Measurements from ENCODE around the gene CSNK1G1.
A peak's percentile ranks its signal among the peaks of the same experiment; 100 is the strongest.

Gene CSNK1G1

DNA sequence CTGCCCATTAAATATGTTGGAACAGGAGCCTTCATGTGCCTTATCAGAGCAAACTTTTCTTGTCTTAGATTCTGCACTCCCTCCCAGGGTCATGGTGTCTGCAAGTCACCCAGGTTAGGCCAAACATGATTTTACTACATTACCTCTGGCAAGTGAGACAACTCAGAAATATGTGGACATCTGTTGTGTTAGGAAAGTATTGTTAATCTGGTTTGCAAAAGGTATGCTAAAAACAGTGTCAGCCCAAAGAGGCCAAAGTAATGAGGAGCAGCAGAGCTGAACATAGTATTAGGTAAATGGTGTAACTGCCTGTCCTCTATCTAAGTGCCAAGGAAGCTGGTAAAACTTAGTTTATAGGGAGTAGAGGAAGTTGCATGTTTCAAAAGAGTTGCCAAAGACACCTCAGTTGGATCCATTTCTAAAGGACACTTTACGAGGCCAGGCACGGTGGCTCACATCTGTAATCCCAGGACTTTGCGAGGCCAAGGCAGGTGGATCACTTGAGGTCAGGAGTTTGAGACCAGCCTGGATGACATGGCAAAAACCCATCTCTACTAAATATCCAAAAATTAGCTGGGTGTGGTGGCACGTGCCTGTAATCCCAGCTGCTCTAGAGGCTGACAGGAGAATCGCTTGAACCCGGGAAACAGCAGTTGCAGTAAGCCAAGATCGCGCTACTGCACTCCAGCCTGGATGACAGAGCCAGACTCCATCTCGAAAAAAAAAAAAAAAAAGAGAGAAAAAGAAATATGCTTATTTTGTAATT, 170.6 kb downstream of the CSNK1G1 start:
- no peak for DNase-seq

DNA sequence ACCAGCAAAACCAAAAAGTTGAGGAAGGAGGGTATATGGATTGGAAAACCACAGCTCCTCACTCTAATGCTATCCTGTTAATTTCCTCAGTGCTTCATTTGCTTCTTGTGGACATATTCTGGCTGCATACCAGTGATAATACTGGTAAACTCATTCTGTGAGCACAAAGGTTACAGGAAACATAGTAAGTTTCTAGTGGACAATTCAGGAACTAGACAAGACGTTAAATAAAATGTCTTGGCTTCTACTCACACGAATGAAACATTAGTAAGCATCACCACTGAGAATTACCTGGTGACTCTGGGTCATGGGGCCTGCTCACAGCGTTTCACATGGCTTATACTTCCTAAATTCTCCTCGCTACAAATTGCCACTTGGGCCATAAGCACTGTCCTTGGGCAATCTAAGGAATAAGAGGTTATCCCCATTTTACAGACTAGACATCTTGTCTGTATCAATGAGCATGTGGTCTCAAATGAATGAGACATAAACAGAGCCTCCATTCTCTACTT, 173.1 kb downstream of the CSNK1G1 start:
- DNase-seq, result no peak

DNA sequence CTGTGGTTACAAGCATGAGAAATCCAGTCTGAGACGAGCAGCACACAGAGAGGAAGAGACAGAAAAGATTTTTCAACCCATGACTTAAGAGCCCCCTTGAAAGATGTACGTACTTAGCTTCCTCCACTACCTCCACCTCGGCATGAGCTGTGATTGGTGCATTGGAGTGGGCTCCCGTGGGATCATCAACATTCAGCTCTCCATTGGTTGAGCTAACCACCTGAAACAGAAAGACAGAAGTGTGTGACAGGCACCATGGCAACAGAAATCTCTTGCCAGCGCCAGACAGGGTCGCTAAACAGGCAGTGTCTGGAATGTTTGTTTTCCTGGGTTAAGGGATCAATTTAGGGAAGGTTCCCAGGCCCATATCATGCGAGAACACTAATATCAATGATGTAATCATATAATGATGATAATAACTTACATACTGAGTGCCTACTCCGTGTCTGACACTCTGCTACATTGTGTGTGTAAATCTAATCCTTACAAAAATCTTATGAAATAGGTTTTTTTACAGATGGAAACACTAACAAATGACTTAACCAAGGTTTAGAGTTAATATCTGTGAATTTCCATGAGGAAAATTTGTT, 175.6 kb downstream of the CSNK1G1 start:
- DNase-seq, result no peak

DNA sequence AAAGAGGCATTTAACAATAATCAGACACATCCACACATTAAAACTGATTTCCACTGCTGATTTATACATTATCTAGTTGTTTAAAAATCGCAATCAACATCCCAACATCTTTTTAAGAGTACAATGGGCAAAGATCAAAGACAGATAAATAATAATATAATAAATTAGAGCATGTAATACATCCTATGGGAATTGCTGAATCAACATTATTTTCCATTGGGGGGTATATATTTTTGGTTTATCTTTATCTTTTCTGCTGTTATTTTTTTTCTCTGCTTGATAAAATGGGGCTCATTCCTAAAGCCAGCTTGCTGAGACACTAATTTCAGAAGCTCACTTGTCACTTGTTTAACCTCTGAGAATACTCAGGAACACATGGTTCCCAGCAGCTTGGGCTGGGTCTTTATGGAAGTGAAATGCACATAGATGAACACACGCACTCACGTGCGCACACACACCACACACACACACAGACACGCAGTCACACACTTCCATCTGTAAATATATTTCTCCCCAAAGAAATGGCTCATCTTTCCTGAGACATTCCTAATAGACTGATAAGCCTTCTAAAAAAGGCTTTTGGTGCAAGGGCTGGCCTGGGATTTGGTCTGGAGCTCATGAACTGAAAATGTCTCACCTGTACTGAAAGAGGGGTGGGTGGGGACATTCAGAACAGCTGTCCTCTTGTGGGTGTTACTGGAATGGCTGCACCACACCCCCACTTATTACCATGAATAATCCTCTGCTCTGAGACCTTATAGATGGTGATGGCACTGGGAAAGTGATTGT, 189.7 kb downstream of the CSNK1G1 start:
- DNase-seq, result no peak

DNA sequence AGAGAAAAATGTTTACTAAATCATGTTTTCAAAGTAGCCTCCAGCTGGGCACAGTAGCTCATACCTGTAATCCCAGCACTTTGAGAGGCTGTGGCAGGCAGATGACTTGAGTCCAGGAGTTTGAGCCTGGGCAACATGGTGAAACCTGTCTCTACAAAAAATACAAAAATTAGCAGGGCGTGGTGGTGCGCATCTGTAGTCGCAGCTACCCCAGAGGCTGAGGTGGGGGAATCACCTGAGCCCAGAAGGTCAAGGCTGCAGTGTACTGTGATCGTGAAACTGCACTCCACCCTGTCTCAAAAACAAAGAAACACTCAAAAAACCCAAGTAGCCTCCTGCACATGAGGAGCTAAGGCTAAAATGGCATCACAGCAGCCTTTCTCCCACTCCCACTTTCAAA, 191.5 kb downstream of the CSNK1G1 start:
- DNase-seq, result no peak

DNA sequence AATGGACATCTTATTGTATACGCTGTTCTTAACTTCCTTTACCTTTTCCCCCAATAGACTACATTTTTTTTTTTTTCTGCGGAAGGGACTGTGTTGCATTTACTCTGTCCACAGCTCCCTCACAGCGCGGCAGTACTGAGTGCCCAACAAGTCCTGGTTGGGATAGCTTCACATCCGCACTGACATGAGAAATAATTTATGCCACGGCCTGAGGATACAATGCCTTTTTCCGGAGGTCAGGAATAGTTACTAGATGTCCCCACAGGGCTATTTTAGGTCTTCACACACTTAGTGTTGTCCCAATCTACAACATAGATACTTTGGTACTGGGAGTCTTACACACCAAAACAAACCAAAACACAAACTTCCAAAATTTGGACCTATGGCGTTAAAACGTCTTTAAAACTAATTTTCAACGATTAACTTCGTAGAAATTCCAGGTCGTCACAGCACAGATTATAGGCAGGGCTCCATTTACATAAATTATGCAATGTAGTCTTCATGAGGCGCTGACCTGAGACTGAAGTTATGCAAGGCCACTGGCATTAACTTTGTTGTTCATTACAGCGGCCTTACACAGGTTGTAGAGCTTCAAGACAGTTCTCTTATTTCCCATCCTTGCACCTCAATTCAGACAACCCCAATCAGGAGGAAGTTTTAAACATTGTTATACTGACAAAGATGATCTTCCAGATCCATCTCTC, 192.2 kb downstream of the CSNK1G1 start:
- DNase-seq, result no peak

DNA sequence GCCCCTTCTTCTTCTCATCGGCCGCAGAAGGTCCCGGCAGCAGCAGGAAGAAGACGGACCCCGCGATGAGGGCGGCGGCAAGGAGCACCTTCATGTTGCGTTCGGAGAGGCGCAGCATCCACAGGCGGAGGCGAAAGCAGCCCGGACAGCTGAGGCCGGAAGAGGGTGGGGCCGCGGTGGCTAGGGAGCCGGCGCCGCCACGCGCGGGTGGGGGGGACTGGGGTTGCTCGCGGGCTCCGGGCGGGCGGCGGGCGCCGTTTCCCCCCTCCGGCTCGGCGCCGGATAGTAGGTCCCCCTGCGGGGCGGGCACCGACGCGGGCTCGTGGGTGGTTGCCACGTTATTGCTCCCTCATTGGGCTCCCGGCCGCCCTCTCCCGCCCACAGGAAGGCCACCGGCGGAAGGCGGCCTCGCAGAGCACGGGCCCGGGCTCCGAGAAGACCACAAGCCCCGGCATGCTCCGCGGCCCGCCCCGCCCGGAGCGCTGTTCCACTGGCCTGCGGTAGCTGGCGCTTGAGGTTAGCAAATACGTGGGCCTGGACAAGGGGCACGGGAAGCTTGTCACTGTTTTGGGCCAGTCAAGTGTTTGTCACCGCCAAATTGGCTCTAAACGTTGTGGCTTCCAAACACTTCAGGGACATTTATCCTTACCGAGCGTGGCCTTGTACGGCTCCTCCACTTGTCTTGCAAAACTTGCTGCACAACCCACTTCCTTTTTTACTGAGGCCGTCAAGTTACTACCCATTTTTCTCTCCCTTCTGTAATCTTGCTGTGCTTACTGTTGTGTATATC, 192.9 kb downstream of the CSNK1G1 start, which contains the start of gene PPIB:
PPIB (minus strand) TSS at position 154 of the 790 bp plus-strand sequence; CDS start at position 118, 36 bp downstream.
- DNase-seq, result peak; percentile 98

DNA sequence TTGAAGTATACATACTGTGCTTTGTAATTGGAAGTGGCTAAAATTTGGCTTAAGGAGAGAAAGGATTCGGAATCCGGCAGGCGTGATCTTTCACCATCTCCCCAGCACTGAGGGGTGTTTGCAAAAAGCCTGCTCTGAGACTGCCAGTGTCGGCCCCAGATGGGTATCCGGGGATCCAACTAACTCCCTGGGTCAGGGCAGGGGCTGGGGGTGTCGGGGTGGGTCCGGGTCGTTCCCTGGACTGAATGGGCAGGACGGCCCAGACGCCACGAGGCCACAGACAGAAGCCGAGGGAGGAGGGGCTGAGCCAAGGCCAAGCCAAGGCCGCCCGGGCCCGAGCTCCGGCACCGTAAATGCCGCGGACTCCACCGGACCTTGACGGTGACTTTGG, 193.5 kb downstream of the CSNK1G1 start:
- DNase-seq, result no peak

DNA sequence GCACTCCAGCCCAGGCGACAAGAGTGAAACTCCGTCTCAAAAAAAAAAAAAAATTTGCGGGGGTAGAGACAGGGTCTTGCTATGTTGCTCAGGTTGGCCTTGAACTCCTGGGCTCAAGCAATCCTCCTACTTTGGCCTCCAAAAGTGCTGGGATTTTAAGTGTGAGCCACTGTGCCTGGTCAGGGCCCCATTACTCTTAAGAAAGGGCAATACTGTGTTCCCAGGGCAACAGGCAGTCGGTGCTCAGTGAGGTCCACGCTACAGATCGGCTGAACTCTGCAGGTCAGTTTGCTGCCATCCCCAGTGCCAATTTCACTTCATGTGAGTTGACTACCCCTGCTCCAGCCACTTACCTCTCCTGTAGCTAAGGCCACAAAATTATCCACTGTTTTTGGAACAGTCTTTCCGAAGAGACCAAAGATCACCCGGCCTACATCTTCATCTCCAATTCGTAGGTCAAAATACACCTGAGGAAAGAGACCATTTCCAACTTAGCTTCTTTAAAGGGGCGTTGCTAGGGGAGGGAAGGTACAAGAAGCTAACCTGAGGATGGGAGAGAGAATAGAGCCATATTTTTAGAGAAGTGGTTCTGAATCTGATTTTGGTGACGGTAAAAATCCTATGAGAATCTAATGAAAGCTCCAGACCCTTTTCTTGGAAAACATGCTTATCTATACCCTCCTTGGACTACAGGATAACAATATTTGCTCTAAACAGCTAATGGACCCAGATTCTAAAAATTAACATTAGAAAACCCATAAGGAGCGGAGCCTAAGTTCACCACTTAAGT, 194.1 kb downstream of the CSNK1G1 start:
- no peak for DNase-seq

DNA sequence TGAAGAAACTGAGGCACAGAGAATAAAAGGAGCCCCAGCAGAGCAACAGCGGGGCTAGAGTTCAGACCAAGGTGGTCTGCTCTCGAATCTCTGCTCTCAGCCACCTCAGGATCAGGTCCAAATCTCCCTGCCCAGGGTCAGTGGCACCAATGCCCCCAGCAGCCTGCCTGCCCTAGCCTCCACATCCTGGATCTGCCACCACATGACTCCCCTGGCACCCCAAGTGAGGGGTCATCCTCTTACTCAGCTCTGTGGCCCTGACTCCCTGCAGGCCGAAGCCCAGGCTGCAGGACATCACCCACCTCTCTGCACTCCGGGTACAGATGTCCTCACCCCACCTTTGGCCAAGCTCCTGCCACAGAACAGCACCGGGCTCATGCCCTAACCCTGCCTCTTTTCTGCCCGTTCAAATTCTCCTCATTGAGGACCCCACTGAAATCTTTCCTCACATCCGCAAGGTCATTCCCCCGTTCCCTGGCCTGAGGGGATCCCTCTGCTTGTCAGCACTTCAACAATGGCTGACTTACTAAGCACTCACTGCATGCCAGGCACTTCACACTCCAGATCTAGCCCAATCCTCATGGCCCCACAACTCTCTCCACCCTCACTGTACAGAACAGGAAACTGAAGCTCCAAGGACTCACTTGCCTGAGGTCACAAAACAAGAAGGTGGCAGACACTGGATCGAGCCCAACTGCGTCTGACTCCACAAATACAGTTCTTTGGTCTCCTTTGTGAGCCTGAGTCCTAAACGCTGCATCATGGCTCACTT, 197.4 kb downstream of the CSNK1G1 start:
- DNase-seq, result no peak

DNA sequence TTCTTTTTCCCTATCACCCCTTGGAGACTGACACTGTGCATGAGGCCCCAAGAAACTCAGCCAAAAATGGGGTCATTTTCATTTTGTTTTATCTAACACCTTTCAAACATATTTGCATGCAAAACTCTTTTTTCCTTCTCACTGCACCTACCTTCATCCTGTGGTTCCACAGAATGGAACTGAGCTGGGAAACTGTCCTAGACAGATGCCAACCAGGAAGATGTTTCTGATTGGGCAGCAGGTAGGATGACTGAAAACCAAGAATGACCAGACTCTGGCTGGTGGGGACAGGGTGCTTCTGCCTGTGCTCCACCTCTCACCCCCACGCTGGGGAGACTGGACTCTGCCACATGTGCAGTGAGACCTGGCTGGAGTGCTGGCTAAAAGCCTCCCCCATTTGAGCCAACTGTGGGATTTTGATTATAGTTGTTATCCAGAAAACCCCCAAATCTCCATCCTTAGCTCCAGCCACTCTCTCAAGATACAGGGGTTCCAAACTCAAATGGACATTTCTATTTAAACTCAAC, 198.3 kb downstream of the CSNK1G1 start:
- no peak for DNase-seq

DNA sequence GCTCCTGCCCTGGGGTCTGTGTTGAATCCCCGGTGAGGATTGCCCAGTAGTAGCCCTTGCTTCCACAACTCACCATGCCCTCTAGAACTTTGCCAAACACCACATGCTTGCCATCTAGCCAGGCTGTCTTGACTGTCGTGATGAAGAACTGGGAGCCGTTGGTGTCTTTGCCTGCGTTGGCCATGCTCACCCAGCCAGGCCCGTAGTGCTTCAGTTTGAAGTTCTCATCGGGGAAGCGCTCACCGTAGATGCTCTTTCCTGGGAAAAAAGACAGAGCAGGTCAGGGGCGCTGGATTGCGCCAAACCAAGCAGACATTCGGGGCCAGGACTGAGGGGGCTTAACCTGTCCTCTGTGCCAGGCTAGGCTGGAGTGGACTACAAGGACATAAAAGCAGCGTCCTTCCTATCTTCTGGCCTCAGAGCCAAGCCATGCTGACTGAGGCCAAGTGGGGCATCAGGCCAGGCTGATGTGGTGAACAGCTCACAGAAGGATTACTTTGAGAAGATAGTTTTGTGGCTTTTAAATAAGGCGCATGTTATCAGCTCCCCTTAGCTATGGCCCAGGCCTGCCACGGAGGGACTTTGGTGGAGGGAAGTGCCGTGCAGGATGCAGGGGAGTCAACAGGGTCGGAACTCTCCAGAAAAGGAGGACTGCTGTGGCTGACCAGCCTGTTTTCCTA, 199.2 kb downstream of the CSNK1G1 start:
- DNase-seq, result no peak

DNA sequence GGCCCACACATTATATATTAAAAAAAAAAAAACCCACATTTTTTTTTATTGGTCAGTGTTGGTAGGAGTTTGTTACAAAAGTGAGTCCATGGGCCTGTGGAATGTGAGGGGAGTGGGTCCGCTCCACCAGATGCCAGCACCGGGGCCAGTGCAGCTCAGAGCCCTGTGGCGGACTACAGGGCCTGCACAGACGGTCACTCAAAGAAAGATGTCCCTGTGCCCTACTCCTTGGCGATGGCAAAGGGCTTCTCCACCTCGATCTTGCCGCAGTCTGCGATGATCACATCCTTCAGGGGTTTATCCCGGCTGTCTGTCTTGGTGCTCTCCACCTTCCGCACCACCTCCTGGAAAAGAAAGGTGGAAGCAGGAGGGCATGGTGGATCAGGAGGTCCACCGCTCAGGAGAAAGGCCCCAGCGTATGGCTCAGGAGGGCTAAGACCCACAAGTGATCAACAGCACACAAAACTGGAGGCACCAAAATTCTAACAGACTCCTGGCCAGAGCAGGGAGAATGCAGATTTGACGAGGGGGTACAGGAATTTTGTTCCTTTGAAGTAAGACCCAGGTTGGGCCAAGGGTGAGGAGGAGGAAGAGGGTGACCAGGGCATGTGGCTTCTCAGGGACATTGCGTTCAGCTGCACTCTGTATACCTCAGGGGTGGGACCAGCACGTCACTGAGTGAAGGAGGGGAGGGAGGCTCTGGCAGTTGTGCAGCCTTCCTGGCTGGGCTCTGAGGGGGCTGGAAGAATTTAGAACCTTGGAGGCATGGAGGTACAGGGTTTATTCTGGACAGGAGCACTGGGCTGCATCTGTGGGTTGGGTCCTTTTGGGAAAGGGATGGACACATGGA, 199.9 kb downstream of the CSNK1G1 start:
- DNase-seq, result no peak

DNA sequence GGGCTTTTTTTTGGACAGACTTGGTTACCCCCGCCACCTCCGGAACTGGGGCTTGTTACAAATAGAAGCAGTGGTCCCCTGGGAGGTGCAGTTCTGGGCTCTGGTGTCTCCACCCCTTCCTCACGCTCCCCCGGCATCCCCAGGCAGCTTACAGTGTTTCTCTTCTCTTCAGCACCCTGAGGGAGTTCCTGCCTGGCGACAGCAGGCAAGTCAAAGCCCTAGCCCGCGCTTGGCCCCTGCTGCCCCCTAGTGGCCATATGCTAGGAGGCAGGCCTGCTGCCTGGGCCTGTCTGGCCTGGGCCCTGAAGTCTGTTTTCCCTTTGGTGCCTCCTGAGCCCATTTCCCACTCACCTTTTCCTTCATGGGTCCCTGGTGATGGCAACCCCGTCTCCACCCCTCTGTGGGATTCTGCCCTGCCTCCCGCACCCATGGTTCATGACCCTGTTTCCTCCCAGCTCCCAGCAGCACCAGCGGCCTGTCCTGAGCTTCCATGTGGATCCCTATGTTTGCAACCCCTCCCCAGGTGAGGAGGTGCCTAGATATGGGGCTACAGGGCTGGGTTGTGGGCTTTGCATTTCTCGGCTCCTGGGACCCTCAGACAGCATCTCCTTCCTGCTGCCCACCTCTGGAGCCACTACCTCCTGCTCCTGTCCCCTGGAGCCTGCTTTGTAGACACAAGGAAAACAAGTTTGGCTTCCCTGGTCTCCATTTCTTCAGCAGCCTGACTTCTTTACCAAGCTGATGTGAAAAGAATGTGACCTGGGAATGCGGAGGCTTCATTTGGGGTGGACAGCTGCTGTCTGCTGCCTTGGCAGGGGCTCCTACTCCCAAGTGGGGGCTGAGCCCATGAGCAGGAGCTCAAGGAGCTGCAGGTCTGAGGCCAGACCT, 202.2 kb downstream of the CSNK1G1 start:
- DNase-seq, result peak; percentile 83

DNA sequence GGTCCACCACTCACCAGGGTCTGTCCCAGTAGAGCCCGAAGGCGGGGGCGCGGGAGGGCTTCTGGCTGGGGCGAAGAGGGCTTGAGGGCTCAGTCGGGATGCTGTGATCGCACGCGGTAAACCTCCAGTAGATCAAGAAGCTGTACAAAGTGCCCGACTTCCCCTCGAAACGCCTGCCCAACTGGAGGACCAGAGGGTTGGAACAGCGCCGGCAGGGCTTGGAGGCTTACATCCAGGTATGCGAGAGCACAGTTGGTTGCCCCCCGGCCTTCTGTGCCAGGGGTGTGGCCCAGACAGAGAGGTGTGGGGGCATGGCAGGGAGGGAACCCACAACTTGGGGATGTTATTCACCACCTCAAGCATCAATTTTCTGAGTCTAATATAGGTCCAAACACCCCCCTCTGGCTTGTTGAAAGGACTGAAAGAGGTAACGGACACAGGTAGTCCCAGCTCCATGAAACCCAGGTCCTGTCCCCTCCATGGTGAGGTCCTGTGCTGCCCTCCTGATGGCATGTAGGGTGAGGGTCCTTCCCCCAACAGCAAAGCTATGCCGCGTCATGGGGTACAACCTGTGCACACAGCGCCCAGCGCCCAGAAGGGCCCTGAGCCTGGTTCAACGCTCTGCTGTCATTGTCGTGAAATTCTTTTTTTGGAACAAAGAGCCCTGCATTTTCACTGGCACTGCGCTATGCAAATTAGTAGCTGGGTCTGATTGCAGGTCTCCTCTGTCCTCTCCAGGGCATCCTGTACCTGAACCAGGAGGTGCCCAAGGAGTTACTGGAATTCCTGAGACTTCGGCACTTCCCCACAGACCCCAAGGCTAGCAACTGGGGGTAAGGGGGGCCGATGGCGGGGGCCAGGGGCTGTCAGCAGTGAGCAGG, 203.2 kb downstream of the CSNK1G1 start:
- DNase-seq, result no peak

DNA sequence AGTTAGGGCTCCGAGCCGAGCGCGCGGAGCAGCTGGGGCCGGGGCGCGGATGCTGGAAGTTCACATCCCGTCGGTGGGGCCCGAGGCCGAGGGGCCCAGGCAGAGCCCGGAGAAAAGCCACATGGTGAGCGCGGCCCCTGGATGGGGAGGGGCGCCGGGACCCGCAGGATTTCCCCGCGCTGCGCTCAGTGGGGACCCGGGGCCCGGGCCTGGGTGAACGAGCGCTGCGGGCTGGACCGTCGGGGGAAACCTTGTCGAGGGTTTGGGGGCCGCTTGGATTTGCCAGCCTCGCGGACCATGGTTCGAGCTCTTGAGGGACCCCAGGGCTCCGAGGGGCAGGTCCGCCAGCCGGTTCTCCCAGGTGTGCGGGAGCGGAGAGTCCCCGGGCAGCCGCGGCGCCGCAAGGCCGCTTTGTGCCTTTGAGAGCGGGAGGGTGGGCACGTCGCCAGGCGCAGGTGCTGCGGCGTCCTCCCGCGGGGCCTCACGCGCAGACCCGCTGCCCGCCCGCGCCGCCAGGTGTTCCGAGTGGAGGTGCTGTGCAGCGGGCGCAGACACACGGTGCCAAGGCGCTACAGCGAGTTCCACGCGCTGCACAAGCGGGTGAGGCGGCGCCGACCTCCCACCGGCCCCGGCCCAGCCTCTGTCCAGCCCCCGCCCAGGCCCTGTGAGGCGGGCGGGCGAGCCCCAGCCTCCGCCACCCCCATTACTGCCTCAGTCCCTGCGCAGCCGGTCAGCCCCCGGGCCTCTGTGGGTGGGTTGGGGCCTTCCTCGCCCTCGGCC, 204.1 kb downstream of the CSNK1G1 start, which contains the start of gene SNX22:
SNX22 (plus strand) TSS at position 5 of the 780 bp plus-strand sequence; CDS start at position 50, 45 bp downstream.
- DNase-seq, result peak; percentile 13
